NCI-H2081 (cell line): ENCODE measurements around the gene NDRG3.
"Not testable (repeated sequence)": the region's sequence is repeated elsewhere in the genome, so short reads cannot be mapped to it uniquely, and the experiment has no call there.

ENCODE experiments used
- DNase-seq, 2 experiments: peaks; one replicate each; lab custom pipeline; 2025; lab: John Stamatoyannopoulos, UW

Gene NDRG3

GRCh38 chr20:36644706-36645095 lies 101.2 kb downstream of the NDRG3 start:
- no peak for DNase-seq

GRCh38 chr20:36644032-36644705 lies 101.7 kb downstream of the NDRG3 start:
- no peak for DNase-seq

- DNase-seq: no peak
Measured at GRCh38 chr20:36642136-36642535, 103.8 kb downstream of the NDRG3 start.

GRCh38 chr20:36641506-36641843 lies 104.4 kb downstream of the NDRG3 start:
- DNase-seq: no peak

GRCh38 chr20:36638876-36639400 lies 107.0 kb downstream of the NDRG3 start:
- DNase-seq: not testable (repeated sequence)

GRCh38 chr20:36634342-36634741 lies 111.5 kb downstream of the NDRG3 start:
- no peak for DNase-seq

GRCh38 chr20:36633285-36633772 lies 112.6 kb downstream of the NDRG3 start:
- DNase-seq: no peak

GRCh38 chr20:36632487-36633284 lies 113.2 kb downstream of the NDRG3 start:
- DNase-seq: no peak

- DNase-seq: no peak
Measured at GRCh38 chr20:36632147-36632486, 113.8 kb downstream of the NDRG3 start.

GRCh38 chr20:36631646-36632045 lies 114.2 kb downstream of the NDRG3 start:
- no peak for DNase-seq

GRCh38 chr20:36629719-36630681 lies 115.9 kb downstream of the NDRG3 start:
- no peak for DNase-seq

- DNase-seq: no peak
Measured at GRCh38 chr20:36628076-36628475, 117.8 kb downstream of the NDRG3 start.

- DNase-seq: no peak
Measured at GRCh38 chr20:36624944-36625324, 121.0 kb downstream of the NDRG3 start.

GRCh38 chr20:36624068-36624943 lies 121.6 kb downstream of the NDRG3 start:
- no peak for DNase-seq

- DNase-seq: no peak
Measured at GRCh38 chr20:36623444-36623843, 122.4 kb downstream of the NDRG3 start.

GRCh38 chr20:36620917-36621316 lies 125.0 kb downstream of the NDRG3 start:
- DNase-seq: no peak

- no peak for DNase-seq
Measured at GRCh38 chr20:36614781-36615557, 130.9 kb downstream of the NDRG3 start.

- peak; percentile 59 to 88 for DNase-seq
Measured at GRCh38 chr20:36613974-36614373, 131.9 kb downstream of the NDRG3 start.

- DNase-seq: no peak
Measured at GRCh38 chr20:36611625-36612024, 134.3 kb downstream of the NDRG3 start.

- DNase-seq: not testable (repeated sequence)
Measured at GRCh38 chr20:36608388-36608728, 137.5 kb downstream of the NDRG3 start.
